Osteoblast (primary cell): Measurements from ENCODE around the gene PSMB3. TPM values are rescaled to one million over a fixed set of nuclear protein-coding genes. Genes with fewer than 3 reads are reported as not detected.

Experiments
- DNase-seq: peaks from one replicate; pipeline ENCODE4 v3.0.0; 2011; ENCODE audit warnings: low spot score, mixed read lengths; ENCODE audit not compliant: insufficient read length; ENCODE audit errors: missing footprints
- H2AFZ ChIP-seq: 2 replicates; pipeline ENCODE4 v1.6.0; 2011; ENCODE audit warnings: mild to moderate bottlenecking, low read length
- H3K27ac ChIP-seq: 2 replicates; pipeline ENCODE4 v1.5.1; 2011; ENCODE audit warnings: mild to moderate bottlenecking, low read depth, low read length, moderate library complexity
- H3K27me3 ChIP-seq: 2 replicates; pipeline ENCODE4 v1.6.0; 2012; ENCODE audit warnings: mild to moderate bottlenecking, control low read depth, inconsistent platforms, low read length, moderate library complexity; ENCODE audit not compliant: insufficient read depth
- H3K36me3 ChIP-seq: 2 replicates; pipeline ENCODE4 v1.5.1; 2011; ENCODE audit warnings: mild to moderate bottlenecking, low read length, control low read depth, moderate library complexity; ENCODE audit not compliant: insufficient read depth
- H3K4me1 ChIP-seq: 2 replicates; pipeline ENCODE4 v1.5.1; 2011; ENCODE audit warnings: mild to moderate bottlenecking, low read length, control low read depth, moderate library complexity; ENCODE audit not compliant: insufficient read depth
- H3K4me2 ChIP-seq: 2 replicates; pipeline ENCODE4 v1.6.0; 2011; ENCODE audit warnings: mild to moderate bottlenecking, low read length; ENCODE audit not compliant: insufficient read depth
- H3K4me3 ChIP-seq: fragments of 200-600 bp; sonication (generic); 3 replicates; pipeline ENCODE4 v1.5.1; 2012; ENCODE audit warnings: mild to moderate bottlenecking, low read length, inconsistent platforms; ENCODE audit not compliant: insufficient read depth
- H3K79me2 ChIP-seq: 2 replicates; pipeline ENCODE4 v1.6.0; 2012; ENCODE audit warnings: mild to moderate bottlenecking, low read length, control low read depth, inconsistent platforms; ENCODE audit not compliant: insufficient read depth
- H3K9me3 ChIP-seq: 2 replicates; pipeline ENCODE4 v1.5.1; 2011; ENCODE audit warnings: low read depth, low read length, control low read depth
- H4K20me1 ChIP-seq: 2 replicates; pipeline ENCODE4 v1.6.0; 2012; ENCODE audit warnings: mild to moderate bottlenecking, low read length, control low read depth; ENCODE audit not compliant: insufficient read depth
- CTCF ChIP-seq: IDR thresholded peaks from 2 replicates; pipeline ENCODE4 v1.5.1; 2011; ENCODE audit warnings: mild to moderate bottlenecking, low read depth, low read length, moderate library complexity; ENCODE audit errors: extremely low read depth
- total RNA-seq: library from RNA; depleted of rRNA; stranded (reverse); fragments of >200 nt; gene quantifications from 2 replicates; pipeline ENCODE4 v1.2.3, GENCODE V29; 2012

Gene PSMB3
- total RNA-seq, 1 donor = 235 TPM

GRCh38 chr17:38717139-38717745, 35.3 kb upstream of the PSMB3 start:
- no peaks in the 10 kb centered on the region for H3K79me2 ChIP-seq
- no peaks in the 10 kb centered on the region for H3K9me3 ChIP-seq
- no peak overlapping the region for H3K4me2 ChIP-seq
- no peaks in the 10 kb centered on the region for H4K20me1 ChIP-seq
- H3K36me3 ChIP-seq = peaks cover 47% of the 10 kb centered on the region
- no peaks in the 10 kb centered on the region for H3K4me1 ChIP-seq
- DNase-seq = no peak
- H3K27me3 ChIP-seq = no peaks in the 10 kb centered on the region
- no peak overlapping the region for H2AFZ ChIP-seq
- H3K4me3 ChIP-seq = no peak overlapping the region
- no peak overlapping the region for H3K27ac ChIP-seq
- no peak for TF ChIP-seq CTCF

GRCh38 chr17:38719289-38719942, 33.1 kb upstream of the PSMB3 start:
- no peak overlapping the region for H3K27ac ChIP-seq
- H3K4me2 ChIP-seq = no peak overlapping the region
- H3K9me3 ChIP-seq = no peaks in the 10 kb centered on the region
- no peaks in the 10 kb centered on the region for H3K79me2 ChIP-seq
- peaks cover 41% of the 10 kb centered on the region for H3K36me3 ChIP-seq
- no peaks in the 10 kb centered on the region for H3K27me3 ChIP-seq
- no peak for DNase-seq
- H3K4me1 ChIP-seq = no peaks in the 10 kb centered on the region
- no peak overlapping the region for H3K4me3 ChIP-seq
- no peak for TF ChIP-seq CTCF
- no peak overlapping the region for H2AFZ ChIP-seq
- H4K20me1 ChIP-seq = no peaks in the 10 kb centered on the region

GRCh38 chr17:38719943-38720641, 32.4 kb upstream of the PSMB3 start:
- Histone ChIP-seq H3K4me2 (no peak overlapping the region), H3K27ac (no peak overlapping the region), H3K79me2 (no peaks in the 10 kb centered on the region), H3K36me3 (peaks cover 36% of the 10 kb centered on the region), H4K20me1 (no peaks in the 10 kb centered on the region), H2AFZ (no peak overlapping the region), H3K4me3 (no peak overlapping the region), H3K9me3 (no peaks in the 10 kb centered on the region), H3K27me3 (no peaks in the 10 kb centered on the region), H3K4me1 (no peaks in the 10 kb centered on the region)
- TF ChIP-seq CTCF = no peak
- no peak for DNase-seq

GRCh38 chr17:38720941-38721340, 31.6 kb upstream of the PSMB3 start:
- DNase-seq = no peak
- Histone ChIP-seq H3K4me2 (no peak overlapping the region), H3K79me2 (no peaks in the 10 kb centered on the region), H3K36me3 (peaks cover 35% of the 10 kb centered on the region), H4K20me1 (no peaks in the 10 kb centered on the region), H3K9me3 (no peaks in the 10 kb centered on the region), H3K27me3 (no peaks in the 10 kb centered on the region), H2AFZ (no peak overlapping the region), H3K4me1 (no peaks in the 10 kb centered on the region), H3K4me3 (no peak overlapping the region), H3K27ac (no peak overlapping the region)
- no peak for TF ChIP-seq CTCF
